Fibroblast of upper back skin (primary cell): Measurements from ENCODE around the gene DRD2.

Source experiments
- DNase-seq: peaks from one replicate; pipeline ENCODE4 v3.0.0-alpha.2; 2013

Gene DRD2

GRCh38 chr11:113440816-113441215, 34.4 kb downstream of the DRD2 start:
- DNase-seq, result no peak

- DNase-seq, result no peak
Measured at GRCh38 chr11:113436672-113437252, 38.4 kb downstream of the DRD2 start.

- no peak for DNase-seq
Measured at GRCh38 chr11:113435190-113435968, 39.8 kb downstream of the DRD2 start.

- no peak for DNase-seq
Measured at GRCh38 chr11:113431746-113432145, 43.5 kb downstream of the DRD2 start.

GRCh38 chr11:113426686-113427085, 48.5 kb downstream of the DRD2 start:
- DNase-seq, result no peak

GRCh38 chr11:113420808-113421207, 54.4 kb downstream of the DRD2 start:
- no peak for DNase-seq

GRCh38 chr11:113419454-113420003, 55.7 kb downstream of the DRD2 start:
- DNase-seq, result no peak

GRCh38 chr11:113417428-113417827, 57.8 kb downstream of the DRD2 start:
- no peak for DNase-seq

GRCh38 chr11:113415343-113415742, 59.9 kb downstream of the DRD2 start:
- no peak for DNase-seq

- DNase-seq, result no peak
Measured at GRCh38 chr11:113412675-113413074, 62.5 kb downstream of the DRD2 start.

- no peak for DNase-seq
Measured at GRCh38 chr11:113411536-113411935, 63.7 kb downstream of the DRD2 start.

- no peak for DNase-seq
Measured at GRCh38 chr11:113410414-113411135, 64.6 kb downstream of the DRD2 start.

- DNase-seq, result no peak
Measured at GRCh38 chr11:113409526-113409925, 65.7 kb downstream of the DRD2 start.

- no peak for DNase-seq
Measured at GRCh38 chr11:113408887-113409286, 66.3 kb downstream of the DRD2 start.

GRCh38 chr11:113408206-113408605, 67.0 kb downstream of the DRD2 start:
- no peak for DNase-seq

- DNase-seq, result no peak
Measured at GRCh38 chr11:113407163-113407562, 68.0 kb downstream of the DRD2 start.

GRCh38 chr11:113405724-113406478, 69.3 kb downstream of the DRD2 start:
- no peak for DNase-seq

GRCh38 chr11:113404859-113405430, 70.3 kb downstream of the DRD2 start:
- no peak for DNase-seq

- DNase-seq, result no peak
Measured at GRCh38 chr11:113401718-113402117, 73.5 kb downstream of the DRD2 start.

- no peak for DNase-seq
Measured at GRCh38 chr11:113400631-113401230, 74.5 kb downstream of the DRD2 start.

GRCh38 chr11:113398669-113399430, 76.3 kb downstream of the DRD2 start:
- no peak for DNase-seq
